A549 (cell line): Measurements from ENCODE around the gene TREH.

ENCODE experiments used
- CEBPB ChIP-seq, 2 experiments: fragments of >200 bp in 1 of 2; sonication (Bioruptor Twin) in 1 of 2; formaldehyde crosslinking in 1 of 2; IDR thresholded peaks; 2 replicates each; pipeline ENCODE4 v1.6.1; 2012 to 2016
- CHD2 ChIP-seq: fragments of 150-350 bp; IDR thresholded peaks from 2 replicates; pipeline ENCODE4 v1.6.1; 2014; ENCODE audit warnings: low read length; ENCODE audit not compliant: partially characterized antibody
- CHD4 ChIP-seq: fragments of 200-600 bp; sonication (generic); IDR thresholded peaks from 2 replicates; pipeline ENCODE4 v1.6.1; 2016; ENCODE audit warnings: antibody characterized with exemption, mild to moderate bottlenecking, borderline replicate concordance
- CTCF ChIP-seq: fragments of >200 bp; sonication (Bioruptor Twin); formaldehyde crosslinking; IDR thresholded peaks from 3 replicates; pipeline ENCODE4 v1.5.1; 2016
- HDAC2 ChIP-seq: fragments of 200-600 bp; sonication (generic); IDR thresholded peaks from 2 replicates; pipeline ENCODE4 v1.6.1; 2016
- JUNB ChIP-seq: fragments of >200 bp; sonication (Bioruptor Twin); formaldehyde crosslinking; IDR thresholded peaks from 2 replicates; pipeline ENCODE4 v1.6.1; 2016
- POLR2A ChIP-seq: IDR thresholded peaks from 2 replicates; pipeline ENCODE4 v1.6.1; 2012; ENCODE audit warnings: mild to moderate bottlenecking, low read length
- POLR2AphosphoS2 ChIP-seq: conservative IDR thresholded peaks from 2 replicates; pipeline ENCODE4 v1.6.1; 2012; ENCODE audit warnings: low read length, improper control_type of control experiment, inconsistent platforms

- no peak for TF ChIP-seq JUNB
- TF ChIP-seq POLR2A = no peak
- TF ChIP-seq CTCF = no peak
- TF ChIP-seq CHD4 = no peak
- TF ChIP-seq HDAC2 = no peak
- TF ChIP-seq CHD2 = no peak
- no peak for TF ChIP-seq POLR2AphosphoS2
- no peak for TF ChIP-seq CEBPB (IDR thresholded peaks at IDR 0.05)
Observed at GRCh38 chr11:118708296-118708695, 28.8 kb upstream of the TREH start.
